GM23338 (cell line): Measurements from ENCODE around the gene EGFL7.

Experiments used
- CREB1 ChIP-seq: fragments of 250-450 bp; sonication (Bioruptor Pico); IDR thresholded peaks from 2 replicates; pipeline ENCODE4 v1.5.0; 2020; ENCODE audit warnings: low read depth, mild to moderate bottlenecking, moderate library complexity
- EZH2 ChIP-seq: fragments of 200-600 bp; sonication (generic); IDR thresholded peaks from one replicate; pipeline ENCODE4 v1.8.0; 2017; ENCODE audit warnings: antibody characterized with exemption, mild to moderate bottlenecking, low read depth; ENCODE audit not compliant: unreplicated experiment
- EZH2phosphoT487 ChIP-seq: fragments of 200-600 bp; sonication (generic); IDR thresholded peaks from one replicate; pipeline ENCODE4 v1.8.1; 2018; ENCODE audit warnings: antibody characterized with exemption; ENCODE audit not compliant: unreplicated experiment
- POLR2AphosphoS5 ChIP-seq: IDR thresholded peaks from 2 replicates; pipeline ENCODE4 v1.6.1; 2016; ENCODE audit warnings: antibody characterized with exemption, low read depth
- ZNF114 ChIP-seq: fragments of 250-450 bp; sonication (Bioruptor Pico); IDR thresholded peaks from 2 replicates; pipeline ENCODE4 v1.5.0; 2020; ENCODE audit warnings: mild to moderate bottlenecking, moderate library complexity
- ZNF331 ChIP-seq: fragments of 250-450 bp; sonication (Bioruptor Pico); IDR thresholded peaks from 2 replicates; pipeline ENCODE4 v1.5.0; 2020; ENCODE audit warnings: low read depth, mild to moderate bottlenecking, moderate library complexity
- TF ChIP-seq, protein P1 (sequence below), 2 experiments: fragments of 200-600 bp in 1 of 2; sonication (generic) in 1 of 2; conservative IDR thresholded peaks; 2 replicates each; pipeline versions ENCODE4 v1.5.1 to v1.6.1; 2016 to 2017; ENCODE audit warnings: antibody characterized with exemption in 2 of 2, low read depth in 2 of 2, mild to moderate bottlenecking in 2 of 2, moderate library complexity in 1 of 2
- TF ChIP-seq, protein P2 (sequence below): IDR thresholded peaks from 2 replicates; pipeline ENCODE4 v1.6.1; 2016; ENCODE audit warnings: antibody characterized with exemption
- TF ChIP-seq, protein P3 (sequence below): IDR thresholded peaks from one replicate; pipeline ENCODE4 v1.6.1; 2018; ENCODE audit warnings: antibody characterized with exemption; ENCODE audit not compliant: unreplicated experiment
- TF ChIP-seq, protein P4 (sequence below): fragments of 250-450 bp; sonication (Bioruptor Pico); IDR thresholded peaks from 2 replicates; pipeline ENCODE4 v1.5.0; 2020; ENCODE audit warnings: mild to moderate bottlenecking, moderate library complexity

DNA sequence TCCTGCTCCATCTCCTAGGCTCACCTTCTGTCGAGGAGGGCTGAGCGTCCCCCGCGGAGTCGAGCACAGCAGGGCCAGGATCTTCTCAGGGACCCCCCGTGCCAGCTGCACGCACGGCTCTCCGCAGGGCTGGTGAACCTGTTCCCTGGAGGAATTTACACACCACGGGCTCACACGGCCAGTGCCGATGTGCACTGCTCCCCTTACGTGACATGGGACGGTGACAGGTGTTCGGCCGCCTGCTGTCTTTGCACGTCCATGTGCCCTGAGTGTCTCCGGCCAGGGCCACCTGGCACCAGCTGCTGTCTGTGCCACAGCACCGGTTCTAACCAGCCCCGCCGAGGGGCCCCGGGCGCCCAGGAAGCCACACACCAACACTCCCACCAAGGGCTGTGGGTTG lies 33.2 kb downstream of the EGFL7 start:
- TF ChIP-seq EZH2phosphoT487, result no peak
- TF ChIP-seq, protein P1, sequence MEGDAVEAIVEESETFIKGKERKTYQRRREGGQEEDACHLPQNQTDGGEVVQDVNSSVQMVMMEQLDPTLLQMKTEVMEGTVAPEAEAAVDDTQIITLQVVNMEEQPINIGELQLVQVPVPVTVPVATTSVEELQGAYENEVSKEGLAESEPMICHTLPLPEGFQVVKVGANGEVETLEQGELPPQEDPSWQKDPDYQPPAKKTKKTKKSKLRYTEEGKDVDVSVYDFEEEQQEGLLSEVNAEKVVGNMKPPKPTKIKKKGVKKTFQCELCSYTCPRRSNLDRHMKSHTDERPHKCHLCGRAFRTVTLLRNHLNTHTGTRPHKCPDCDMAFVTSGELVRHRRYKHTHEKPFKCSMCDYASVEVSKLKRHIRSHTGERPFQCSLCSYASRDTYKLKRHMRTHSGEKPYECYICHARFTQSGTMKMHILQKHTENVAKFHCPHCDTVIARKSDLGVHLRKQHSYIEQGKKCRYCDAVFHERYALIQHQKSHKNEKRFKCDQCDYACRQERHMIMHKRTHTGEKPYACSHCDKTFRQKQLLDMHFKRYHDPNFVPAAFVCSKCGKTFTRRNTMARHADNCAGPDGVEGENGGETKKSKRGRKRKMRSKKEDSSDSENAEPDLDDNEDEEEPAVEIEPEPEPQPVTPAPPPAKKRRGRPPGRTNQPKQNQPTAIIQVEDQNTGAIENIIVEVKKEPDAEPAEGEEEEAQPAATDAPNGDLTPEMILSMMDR (conservative IDR thresholded peaks at IDR 0.05; ENCODE audit: low read depth in 2 of 2), result no peak
- TF ChIP-seq POLR2AphosphoS5, result no peak
- TF ChIP-seq, protein P2, sequence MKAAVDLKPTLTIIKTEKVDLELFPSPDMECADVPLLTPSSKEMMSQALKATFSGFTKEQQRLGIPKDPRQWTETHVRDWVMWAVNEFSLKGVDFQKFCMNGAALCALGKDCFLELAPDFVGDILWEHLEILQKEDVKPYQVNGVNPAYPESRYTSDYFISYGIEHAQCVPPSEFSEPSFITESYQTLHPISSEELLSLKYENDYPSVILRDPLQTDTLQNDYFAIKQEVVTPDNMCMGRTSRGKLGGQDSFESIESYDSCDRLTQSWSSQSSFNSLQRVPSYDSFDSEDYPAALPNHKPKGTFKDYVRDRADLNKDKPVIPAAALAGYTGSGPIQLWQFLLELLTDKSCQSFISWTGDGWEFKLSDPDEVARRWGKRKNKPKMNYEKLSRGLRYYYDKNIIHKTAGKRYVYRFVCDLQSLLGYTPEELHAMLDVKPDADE, result no peak
- TF ChIP-seq ZNF114, result no peak
- no peak for TF ChIP-seq EZH2
- TF ChIP-seq CREB1 (CRISPR knock-in tag), result no peak
- TF ChIP-seq, protein P3, sequence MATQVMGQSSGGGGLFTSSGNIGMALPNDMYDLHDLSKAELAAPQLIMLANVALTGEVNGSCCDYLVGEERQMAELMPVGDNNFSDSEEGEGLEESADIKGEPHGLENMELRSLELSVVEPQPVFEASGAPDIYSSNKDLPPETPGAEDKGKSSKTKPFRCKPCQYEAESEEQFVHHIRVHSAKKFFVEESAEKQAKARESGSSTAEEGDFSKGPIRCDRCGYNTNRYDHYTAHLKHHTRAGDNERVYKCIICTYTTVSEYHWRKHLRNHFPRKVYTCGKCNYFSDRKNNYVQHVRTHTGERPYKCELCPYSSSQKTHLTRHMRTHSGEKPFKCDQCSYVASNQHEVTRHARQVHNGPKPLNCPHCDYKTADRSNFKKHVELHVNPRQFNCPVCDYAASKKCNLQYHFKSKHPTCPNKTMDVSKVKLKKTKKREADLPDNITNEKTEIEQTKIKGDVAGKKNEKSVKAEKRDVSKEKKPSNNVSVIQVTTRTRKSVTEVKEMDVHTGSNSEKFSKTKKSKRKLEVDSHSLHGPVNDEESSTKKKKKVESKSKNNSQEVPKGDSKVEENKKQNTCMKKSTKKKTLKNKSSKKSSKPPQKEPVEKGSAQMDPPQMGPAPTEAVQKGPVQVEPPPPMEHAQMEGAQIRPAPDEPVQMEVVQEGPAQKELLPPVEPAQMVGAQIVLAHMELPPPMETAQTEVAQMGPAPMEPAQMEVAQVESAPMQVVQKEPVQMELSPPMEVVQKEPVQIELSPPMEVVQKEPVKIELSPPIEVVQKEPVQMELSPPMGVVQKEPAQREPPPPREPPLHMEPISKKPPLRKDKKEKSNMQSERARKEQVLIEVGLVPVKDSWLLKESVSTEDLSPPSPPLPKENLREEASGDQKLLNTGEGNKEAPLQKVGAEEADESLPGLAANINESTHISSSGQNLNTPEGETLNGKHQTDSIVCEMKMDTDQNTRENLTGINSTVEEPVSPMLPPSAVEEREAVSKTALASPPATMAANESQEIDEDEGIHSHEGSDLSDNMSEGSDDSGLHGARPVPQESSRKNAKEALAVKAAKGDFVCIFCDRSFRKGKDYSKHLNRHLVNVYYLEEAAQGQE, result no peak
- TF ChIP-seq ZNF331 (CRISPR knock-in tag), result no peak
- TF ChIP-seq, protein P4, sequence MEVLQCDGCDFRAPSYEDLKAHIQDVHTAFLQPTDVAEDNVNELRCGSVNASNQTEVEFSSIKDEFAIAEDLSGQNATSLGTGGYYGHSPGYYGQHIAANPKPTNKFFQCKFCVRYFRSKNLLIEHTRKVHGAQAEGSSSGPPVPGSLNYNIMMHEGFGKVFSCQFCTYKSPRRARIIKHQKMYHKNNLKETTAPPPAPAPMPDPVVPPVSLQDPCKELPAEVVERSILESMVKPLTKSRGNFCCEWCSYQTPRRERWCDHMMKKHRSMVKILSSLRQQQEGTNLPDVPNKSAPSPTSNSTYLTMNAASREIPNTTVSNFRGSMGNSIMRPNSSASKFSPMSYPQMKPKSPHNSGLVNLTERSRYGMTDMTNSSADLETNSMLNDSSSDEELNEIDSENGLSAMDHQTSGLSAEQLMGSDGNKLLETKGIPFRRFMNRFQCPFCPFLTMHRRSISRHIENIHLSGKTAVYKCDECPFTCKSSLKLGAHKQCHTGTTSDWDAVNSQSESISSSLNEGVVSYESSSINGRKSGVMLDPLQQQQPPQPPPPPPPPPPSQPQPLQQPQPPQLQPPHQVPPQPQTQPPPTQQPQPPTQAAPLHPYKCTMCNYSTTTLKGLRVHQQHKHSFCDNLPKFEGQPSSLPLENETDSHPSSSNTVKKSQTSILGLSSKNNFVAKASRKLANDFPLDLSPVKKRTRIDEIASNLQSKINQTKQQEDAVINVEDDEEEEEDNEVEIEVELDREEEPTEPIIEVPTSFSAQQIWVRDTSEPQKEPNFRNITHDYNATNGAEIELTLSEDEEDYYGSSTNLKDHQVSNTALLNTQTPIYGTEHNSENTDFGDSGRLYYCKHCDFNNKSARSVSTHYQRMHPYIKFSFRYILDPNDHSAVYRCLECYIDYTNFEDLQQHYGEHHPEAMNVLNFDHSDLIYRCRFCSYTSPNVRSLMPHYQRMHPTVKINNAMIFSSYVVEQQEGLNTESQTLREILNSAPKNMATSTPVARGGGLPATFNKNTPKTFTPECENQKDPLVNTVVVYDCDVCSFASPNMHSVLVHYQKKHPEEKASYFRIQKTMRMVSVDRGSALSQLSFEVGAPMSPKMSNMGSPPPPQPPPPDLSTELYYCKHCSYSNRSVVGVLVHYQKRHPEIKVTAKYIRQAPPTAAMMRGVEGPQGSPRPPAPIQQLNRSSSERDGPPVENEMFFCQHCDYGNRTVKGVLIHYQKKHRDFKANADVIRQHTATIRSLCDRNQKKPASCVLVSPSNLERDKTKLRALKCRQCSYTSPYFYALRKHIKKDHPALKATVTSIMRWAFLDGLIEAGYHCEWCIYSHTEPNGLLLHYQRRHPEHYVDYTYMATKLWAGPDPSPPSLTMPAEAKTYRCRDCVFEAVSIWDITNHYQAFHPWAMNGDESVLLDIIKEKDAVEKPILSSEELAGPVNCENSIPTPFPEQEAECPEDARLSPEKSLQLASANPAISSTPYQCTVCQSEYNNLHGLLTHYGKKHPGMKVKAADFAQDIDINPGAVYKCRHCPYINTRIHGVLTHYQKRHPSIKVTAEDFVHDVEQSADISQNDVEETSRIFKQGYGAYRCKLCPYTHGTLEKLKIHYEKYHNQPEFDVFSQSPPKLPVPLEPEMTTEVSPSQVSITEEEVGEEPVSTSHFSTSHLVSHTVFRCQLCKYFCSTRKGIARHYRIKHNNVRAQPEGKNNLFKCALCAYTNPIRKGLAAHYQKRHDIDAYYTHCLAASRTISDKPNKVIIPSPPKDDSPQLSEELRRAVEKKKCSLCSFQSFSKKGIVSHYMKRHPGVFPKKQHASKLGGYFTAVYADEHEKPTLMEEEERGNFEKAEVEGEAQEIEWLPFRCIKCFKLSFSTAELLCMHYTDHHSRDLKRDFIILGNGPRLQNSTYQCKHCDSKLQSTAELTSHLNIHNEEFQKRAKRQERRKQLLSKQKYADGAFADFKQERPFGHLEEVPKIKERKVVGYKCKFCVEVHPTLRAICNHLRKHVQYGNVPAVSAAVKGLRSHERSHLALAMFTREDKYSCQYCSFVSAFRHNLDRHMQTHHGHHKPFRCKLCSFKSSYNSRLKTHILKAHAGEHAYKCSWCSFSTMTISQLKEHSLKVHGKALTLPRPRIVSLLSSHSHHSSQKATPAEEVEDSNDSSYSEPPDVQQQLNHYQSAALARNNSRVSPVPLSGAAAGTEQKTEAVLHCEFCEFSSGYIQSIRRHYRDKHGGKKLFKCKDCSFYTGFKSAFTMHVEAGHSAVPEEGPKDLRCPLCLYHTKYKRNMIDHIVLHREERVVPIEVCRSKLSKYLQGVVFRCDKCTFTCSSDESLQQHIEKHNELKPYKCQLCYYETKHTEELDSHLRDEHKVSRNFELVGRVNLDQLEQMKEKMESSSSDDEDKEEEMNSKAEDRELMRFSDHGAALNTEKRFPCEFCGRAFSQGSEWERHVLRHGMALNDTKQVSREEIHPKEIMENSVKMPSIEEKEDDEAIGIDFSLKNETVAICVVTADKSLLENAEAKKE (CRISPR knock-in tag), result no peak
